Measurements from ENCODE around the gene DNAJC1.
A peak's percentile ranks its signal among the peaks of the same experiment; 100 is the strongest.
"Not testable (repeated sequence)": the region's sequence is repeated elsewhere in the genome, so short reads cannot be mapped to it uniquely, and the experiment has no call there.

Gene DNAJC1

DNA sequence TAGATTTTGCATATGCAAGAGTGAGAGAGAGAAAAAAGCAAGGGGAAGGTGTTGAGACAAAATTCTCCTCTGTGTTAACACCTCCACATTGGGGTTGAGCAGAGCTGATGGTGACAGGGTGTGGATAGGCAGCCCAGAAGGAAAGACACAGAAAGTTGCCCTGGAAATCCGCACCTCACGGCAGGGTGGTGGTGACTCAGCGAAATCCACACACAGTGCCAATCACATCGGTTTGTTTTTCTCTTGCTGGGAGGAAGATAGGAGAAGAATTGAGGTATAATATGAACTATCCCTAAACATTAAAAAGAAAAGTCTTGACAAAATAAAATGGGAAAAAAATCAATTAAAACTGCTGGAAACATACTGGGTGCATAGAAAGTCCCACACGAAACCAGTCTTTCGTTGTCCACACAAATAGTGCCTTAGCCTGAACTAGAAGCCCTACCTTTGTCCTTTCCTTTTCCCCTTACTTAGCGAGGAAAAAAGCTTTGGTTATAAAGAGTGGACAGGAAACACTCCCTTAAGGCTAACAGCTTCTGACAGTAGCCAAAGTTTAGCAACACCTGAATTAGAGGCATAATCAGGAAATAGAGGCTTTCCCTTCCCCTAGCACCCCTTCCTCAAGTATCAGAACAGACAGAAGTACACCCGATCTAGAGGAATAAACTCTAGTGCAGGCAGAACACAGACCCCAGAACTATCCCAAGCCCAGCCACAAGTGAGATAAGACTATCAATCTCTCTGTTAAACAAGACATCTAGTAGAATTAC lies 39.2 kb upstream of the DNAJC1 start:
- TF ChIP-seq ZNF473 (tag by site-specific recombination; IDR thresholded peaks at IDR 0.05) (no peak), ZNF292 (tag by site-specific recombination; IDR thresholded peaks at IDR 0.05; ENCODE audit: borderline replicate concordance, low read depth) (no peak), BCL11A (tag by site-specific recombination; IDR thresholded peaks at IDR 0.05; ENCODE audit: low read depth) (no peak), ZNF777 (tag by site-specific recombination; IDR thresholded peaks at IDR 0.05; ENCODE audit: borderline replicate concordance) (no peak), ZBTB21 (tag by site-specific recombination; IDR thresholded peaks at IDR 0.05) (no peak), ZBTB8A (tag by site-specific recombination; IDR thresholded peaks at IDR 0.05) (no peak), IKZF3 (tag by site-specific recombination; IDR thresholded peaks at IDR 0.05) (no peak)
- TF ChIP-seq, protein P1, sequence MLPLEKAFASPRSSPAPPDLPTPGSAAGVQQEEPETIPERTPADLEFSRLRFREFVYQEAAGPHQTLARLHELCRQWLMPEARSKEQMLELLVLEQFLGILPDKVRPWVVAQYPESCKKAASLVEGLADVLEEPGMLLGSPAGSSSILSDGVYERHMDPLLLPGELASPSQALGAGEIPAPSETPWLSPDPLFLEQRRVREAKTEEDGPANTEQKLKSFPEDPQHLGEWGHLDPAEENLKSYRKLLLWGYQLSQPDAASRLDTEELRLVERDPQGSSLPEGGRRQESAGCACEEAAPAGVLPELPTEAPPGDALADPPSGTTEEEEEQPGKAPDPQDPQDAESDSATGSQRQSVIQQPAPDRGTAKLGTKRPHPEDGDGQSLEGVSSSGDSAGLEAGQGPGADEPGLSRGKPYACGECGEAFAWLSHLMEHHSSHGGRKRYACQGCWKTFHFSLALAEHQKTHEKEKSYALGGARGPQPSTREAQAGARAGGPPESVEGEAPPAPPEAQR (tag by site-specific recombination; IDR thresholded peaks at IDR 0.05) = no peak
- TF ChIP-seq, protein P2, sequence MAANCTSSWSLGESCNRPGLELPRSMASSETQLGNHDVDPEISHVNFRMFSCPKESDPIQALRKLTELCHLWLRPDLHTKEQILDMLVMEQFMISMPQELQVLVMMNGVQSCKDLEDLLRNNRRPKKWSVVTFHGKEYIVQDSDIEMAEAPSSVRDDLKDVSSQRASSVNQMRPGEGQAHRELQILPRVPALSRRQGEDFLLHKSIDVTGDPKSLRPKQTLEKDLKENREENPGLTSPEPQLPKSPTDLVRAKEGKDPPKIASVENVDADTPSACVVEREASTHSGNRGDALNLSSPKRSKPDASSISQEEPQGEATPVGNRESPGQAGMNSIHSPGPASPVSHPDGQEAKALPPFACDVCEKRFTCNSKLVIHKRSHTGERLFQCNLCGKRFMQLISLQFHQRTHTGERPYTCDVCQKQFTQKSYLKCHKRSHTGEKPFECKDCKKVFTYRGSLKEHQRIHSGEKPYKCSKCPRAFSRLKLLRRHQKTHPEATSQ (tag by site-specific recombination; IDR thresholded peaks at IDR 0.05) = no peak
- TF ChIP-seq, protein P3, sequence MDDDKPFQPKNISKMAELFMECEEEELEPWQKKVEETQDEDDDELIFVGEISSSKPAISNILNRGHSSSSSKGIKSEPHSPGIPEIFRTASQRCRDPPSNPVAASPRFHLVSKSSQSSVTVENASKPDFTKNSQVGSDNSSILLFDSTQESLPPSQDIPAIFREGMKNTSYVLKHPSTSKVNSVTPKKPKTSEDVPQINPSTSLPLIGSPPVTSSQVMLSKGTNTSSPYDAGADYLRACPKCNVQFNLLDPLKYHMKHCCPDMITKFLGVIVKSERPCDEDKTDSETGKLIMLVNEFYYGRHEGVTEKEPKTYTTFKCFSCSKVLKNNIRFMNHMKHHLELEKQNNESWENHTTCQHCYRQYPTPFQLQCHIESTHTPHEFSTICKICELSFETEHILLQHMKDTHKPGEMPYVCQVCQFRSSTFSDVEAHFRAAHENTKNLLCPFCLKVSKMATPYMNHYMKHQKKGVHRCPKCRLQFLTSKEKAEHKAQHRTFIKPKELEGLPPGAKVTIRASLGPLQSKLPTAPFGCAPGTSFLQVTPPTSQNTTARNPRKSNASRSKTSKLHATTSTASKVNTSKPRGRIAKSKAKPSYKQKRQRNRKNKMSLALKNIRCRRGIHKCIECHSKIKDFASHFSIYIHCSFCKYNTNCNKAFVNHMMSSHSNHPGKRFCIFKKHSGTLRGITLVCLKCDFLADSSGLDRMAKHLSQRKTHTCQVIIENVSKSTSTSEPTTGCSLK (tag by site-specific recombination; IDR thresholded peaks at IDR 0.05) = no peak
- ChIA-PET CTCF (no interaction called here), POLR2A (no interaction called here)
- Histone ChIP-seq H3K36me3 (ENCODE audit: control insufficient read depth in 2 of 2, insufficient read depth in 1 of 2, low read length in 2 of 2) (no peaks in the 10 kb centered on the region), H3K9me3 (ENCODE audit: control insufficient read depth, insufficient read depth, low read depth, low read length) (no peaks in the 10 kb centered on the region), H3K4me3 (ENCODE audit: low read depth, low read length) (no peak overlapping the region), H3K27ac (ENCODE audit: extremely low read depth, low read depth, low read length) (no peak overlapping the region), H3K4me1 (ENCODE audit: control insufficient read depth, insufficient read depth, low read length) (0 out of 2 replicates have a peak, but pooled peaks cover 2% of the 10 kb centered on the region)

DNA sequence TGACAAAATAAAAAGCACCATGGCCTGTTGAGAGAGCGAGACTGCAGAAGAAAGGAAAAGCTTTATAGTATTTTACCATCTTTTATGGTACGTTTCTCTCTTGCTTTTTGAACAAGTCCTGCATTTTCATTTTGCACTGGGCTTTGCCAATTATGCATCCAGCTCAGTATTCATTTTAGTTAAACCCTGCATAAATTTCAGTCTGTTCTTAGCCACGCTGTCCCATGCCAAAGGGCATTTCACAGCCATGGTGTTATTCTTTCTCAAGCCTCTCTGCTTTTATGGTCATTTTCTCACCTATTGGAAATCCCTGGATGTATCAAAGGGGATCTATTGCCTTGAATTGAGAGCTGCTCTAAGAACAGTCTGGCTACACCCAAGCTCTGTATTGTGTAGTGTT lies 30.8 kb upstream of the DNAJC1 start:
- TF ChIP-seq SCRT1 (tag by site-specific recombination; IDR thresholded peaks at IDR 0.05; ENCODE audit: borderline replicate concordance) = no peak
- TF ChIP-seq, protein P4, sequence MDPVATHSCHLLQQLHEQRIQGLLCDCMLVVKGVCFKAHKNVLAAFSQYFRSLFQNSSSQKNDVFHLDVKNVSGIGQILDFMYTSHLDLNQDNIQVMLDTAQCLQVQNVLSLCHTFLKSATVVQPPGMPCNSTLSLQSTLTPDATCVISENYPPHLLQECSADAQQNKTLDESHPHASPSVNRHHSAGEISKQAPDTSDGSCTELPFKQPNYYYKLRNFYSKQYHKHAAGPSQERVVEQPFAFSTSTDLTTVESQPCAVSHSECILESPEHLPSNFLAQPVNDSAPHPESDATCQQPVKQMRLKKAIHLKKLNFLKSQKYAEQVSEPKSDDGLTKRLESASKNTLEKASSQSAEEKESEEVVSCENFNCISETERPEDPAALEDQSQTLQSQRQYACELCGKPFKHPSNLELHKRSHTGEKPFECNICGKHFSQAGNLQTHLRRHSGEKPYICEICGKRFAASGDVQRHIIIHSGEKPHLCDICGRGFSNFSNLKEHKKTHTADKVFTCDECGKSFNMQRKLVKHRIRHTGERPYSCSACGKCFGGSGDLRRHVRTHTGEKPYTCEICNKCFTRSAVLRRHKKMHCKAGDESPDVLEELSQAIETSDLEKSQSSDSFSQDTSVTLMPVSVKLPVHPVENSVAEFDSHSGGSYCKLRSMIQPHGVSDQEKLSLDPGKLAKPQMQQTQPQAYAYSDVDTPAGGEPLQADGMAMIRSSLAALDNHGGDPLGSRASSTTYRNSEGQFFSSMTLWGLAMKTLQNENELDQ (tag by site-specific recombination; IDR thresholded peaks at IDR 0.05; ENCODE audit: low read depth) = no peak
- H3K4me1 ChIP-seq (ENCODE audit: control insufficient read depth, insufficient read depth, low read length) = no peaks in the 10 kb centered on the region
- H3K36me3 ChIP-seq (ENCODE audit: control insufficient read depth in 2 of 2, insufficient read depth in 1 of 2, low read length in 2 of 2) = no peaks in the 10 kb centered on the region
- no peaks in the 10 kb centered on the region for H3K9me3 ChIP-seq (ENCODE audit: control insufficient read depth, insufficient read depth, low read depth, low read length)
- H3K4me3 ChIP-seq (ENCODE audit: low read depth, low read length) = no peak overlapping the region
- POLR2A ChIA-PET = no interaction called here
- CTCF ChIA-PET = interaction anchor here (1.5 kb wide), 1 partner anchor 24 kb away, joined by 4 read pairs; no protein-coding TSS in a partner anchor
- no peak overlapping the region for H3K27ac ChIP-seq (ENCODE audit: extremely low read depth, low read depth, low read length)

DNA sequence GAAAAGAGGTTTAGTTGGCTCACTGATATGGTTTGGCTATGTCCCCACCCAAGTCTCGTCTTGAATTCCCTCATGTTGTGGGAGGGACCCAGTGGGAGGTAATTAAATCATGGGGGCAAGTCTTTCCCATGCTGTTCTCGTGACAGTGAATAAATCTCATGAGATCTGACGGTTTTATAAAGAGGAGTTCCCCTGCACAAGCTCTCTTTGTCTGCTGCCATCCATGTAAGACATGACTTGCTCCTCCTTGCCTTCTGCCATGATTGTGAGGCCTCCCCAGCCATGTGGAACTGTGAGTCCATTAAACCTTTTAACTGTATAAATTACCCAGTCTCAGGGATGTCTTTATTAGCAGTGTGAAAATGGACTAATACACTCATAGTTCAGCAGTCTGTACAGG lies 28.7 kb upstream of the DNAJC1 start:
- H3K9me3 ChIP-seq (ENCODE audit: control insufficient read depth, insufficient read depth, low read depth, low read length); CTCF ChIA-PET: not testable (repeated sequence)
- peak; percentile 60 for TF ChIP-seq SETDB1 (IDR thresholded peaks at IDR 0.05; ENCODE audit: insufficient read length, low read length)

More for the DNA sequence above, 28.7 kb upstream of the DNAJC1 start:
- H3K4me3 ChIP-seq (ENCODE audit: low read depth, low read length); H3K27ac ChIP-seq (ENCODE audit: extremely low read depth, low read depth, low read length); POLR2A ChIA-PET; H3K4me1 ChIP-seq (ENCODE audit: control insufficient read depth, insufficient read depth, low read length); H3K36me3 ChIP-seq (ENCODE audit: control insufficient read depth in 2 of 2, insufficient read depth in 1 of 2, low read length in 2 of 2): not testable (repeated sequence)
